ENCODE results near the gene PRMT1.

PRMT1 gene

DNA sequence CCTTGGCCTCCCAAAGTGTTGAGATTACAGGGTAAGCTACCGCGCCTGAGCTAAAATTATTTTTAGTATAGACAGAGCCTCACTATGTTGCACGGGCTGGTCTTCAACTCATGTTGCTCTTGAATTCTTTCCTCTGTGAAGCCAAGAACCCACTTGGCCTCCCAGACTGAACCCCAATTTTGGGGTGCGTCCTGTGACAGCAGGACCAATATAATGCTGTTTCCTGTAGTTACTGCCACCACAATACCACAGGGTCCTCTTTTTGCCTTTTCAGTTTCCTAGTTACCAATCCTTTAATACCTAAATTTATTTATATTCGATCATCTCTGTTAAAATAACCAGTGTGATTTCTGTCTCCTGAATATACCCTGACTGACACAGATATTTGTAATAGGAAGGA lies 53.1 kb downstream of the PRMT1 start:
- no peak for DNase-seq
